ENCODE results near the gene DDX21. TPM values are rescaled to one million over a fixed set of nuclear protein-coding genes. Genes with fewer than 3 reads are reported as not detected.
"Not testable (repeated sequence)": the region's sequence is repeated elsewhere in the genome, so short reads cannot be mapped to it uniquely, and the experiment has no call there.

The DDX21 gene
- polyA plus RNA-seq (2013, experiment 1 of 2; ENCODE audit: insufficient read length) = 68.0 TPM
- polyA plus RNA-seq (2013, experiment 2 of 2; ENCODE audit: insufficient read length) = 73.8 TPM

GRCh38 chr10:68955832-68956532 is at the start of gene DDX21:
Gene DDX21 (plus strand): TSS chr10:68956170. CDS start chr10:68956226, 56 bp downstream.
- peak; percentile 91 for DNase-seq

GRCh38 chr10:68924593-68924992 is 31.4 kb upstream of the DDX21 start:
- no peak for DNase-seq

GRCh38 chr10:68925489-68925888 is 30.5 kb upstream of the DDX21 start:
- DNase-seq = no peak

GRCh38 chr10:68929157-68929556 is 26.8 kb upstream of the DDX21 start:
- DNase-seq = not testable (repeated sequence)

- DNase-seq = not testable (repeated sequence)
Measured at GRCh38 chr10:68929888-68930287, 26.1 kb upstream of the DDX21 start.

- DNase-seq = not testable (repeated sequence)
Measured at GRCh38 chr10:68932860-68933259, 23.1 kb upstream of the DDX21 start.

GRCh38 chr10:68934994-68935393 is 21.0 kb upstream of the DDX21 start:
- DNase-seq = no peak

GRCh38 chr10:68938117-68938516 is 17.9 kb upstream of the DDX21 start:
- no peak for DNase-seq

GRCh38 chr10:68938884-68939283 is 17.1 kb upstream of the DDX21 start:
- no peak for DNase-seq

- DNase-seq = not testable (repeated sequence)
Measured at GRCh38 chr10:68940917-68941316, 15.1 kb upstream of the DDX21 start.

GRCh38 chr10:68950598-68950997 is 5.4 kb upstream of the DDX21 start:
- no peak for DNase-seq

- no peak for DNase-seq
Measured at GRCh38 chr10:68954904-68955303, 1.1 kb upstream of the DDX21 start.

GRCh38 chr10:68955355-68955831 is 577 bp upstream of the DDX21 start:
- DNase-seq = no peak

- DNase-seq = no peak
Measured at GRCh38 chr10:68957284-68957615, 1.3 kb downstream of the DDX21 start.

- peak; percentile 9 for DNase-seq
Measured at GRCh38 chr10:68957654-68958053, 1.7 kb downstream of the DDX21 start.

- DNase-seq = no peak
Measured at GRCh38 chr10:68959695-68960527, 3.9 kb downstream of the DDX21 start.

- DNase-seq = no peak
Measured at GRCh38 chr10:68963151-68963550, 7.2 kb downstream of the DDX21 start.

- DNase-seq = no peak
Measured at GRCh38 chr10:68973975-68974374, 18.0 kb downstream of the DDX21 start.

GRCh38 chr10:68975936-68976473 is 20.0 kb downstream of the DDX21 start:
- DNase-seq = not testable (repeated sequence)

GRCh38 chr10:68979738-68980137 is 23.8 kb downstream of the DDX21 start:
- DNase-seq = not testable (repeated sequence)

- no peak for DNase-seq
Measured at GRCh38 chr10:68981074-68981473, 25.1 kb downstream of the DDX21 start.

GRCh38 chr10:68982389-68982788 is 26.4 kb downstream of the DDX21 start:
- no peak for DNase-seq

- DNase-seq = no peak
Measured at GRCh38 chr10:68987611-68988010, 31.6 kb downstream of the DDX21 start.
